OCI-LY1 (cell line): Measurements from ENCODE around the gene AGK.

Experiments
- H2AFZ ChIP-seq: fragments of 200-600 bp; sonication (generic), shearing (Covaris generic); 2 replicates; pipeline ENCODE4 v1.6.0; 2014; ENCODE audit warnings: antibody characterized with exemption, mild to moderate bottlenecking, low read length
- H3F3A ChIP-seq: fragments of 200-600 bp; sonication (generic), shearing (Covaris generic); 2 replicates; pipeline ENCODE4 v1.6.0; 2014; ENCODE audit warnings: mild to moderate bottlenecking, antibody characterized with exemption, low read length, moderate library complexity; ENCODE audit not compliant: insufficient read depth
- H3K27ac ChIP-seq: fragments of 200-600 bp; sonication (generic); 2 replicates; pipeline ENCODE4 v1.5.1; 2014; ENCODE audit warnings: low read length, mixed run types, mild to moderate bottlenecking, low read depth; ENCODE audit not compliant: poor library complexity, severe bottlenecking
- H3K27me3 ChIP-seq: fragments of 200-600 bp; sonication (generic); 2 replicates; pipeline ENCODE4 v1.6.0; 2014; ENCODE audit warnings: antibody characterized with exemption, mild to moderate bottlenecking, low read length, moderate library complexity; ENCODE audit not compliant: insufficient read depth
- H3K36me3 ChIP-seq: fragments of 200-600 bp; sonication (generic); 2 replicates; pipeline ENCODE4 v1.6.1; 2014; ENCODE audit warnings: mild to moderate bottlenecking, antibody characterized with exemption, low read length, moderate library complexity, mixed read lengths; ENCODE audit not compliant: insufficient read depth
- H3K4me1 ChIP-seq: fragments of 200-600 bp; sonication (generic); 2 replicates; pipeline ENCODE4 v1.5.1; 2014; ENCODE audit warnings: mild to moderate bottlenecking, low read length, moderate library complexity; ENCODE audit not compliant: insufficient read depth, severe bottlenecking
- H3K4me2 ChIP-seq: fragments of 200-600 bp; sonication (generic), shearing (Covaris generic); 2 replicates; pipeline ENCODE4 v1.6.1; 2014; ENCODE audit warnings: low read length
- H3K4me3 ChIP-seq: fragments of 200-600 bp; sonication (generic); 2 replicates; pipeline ENCODE4 v1.5.1; 2014; ENCODE audit warnings: low read length, low read depth, mild to moderate bottlenecking, mixed read lengths; ENCODE audit not compliant: poor library complexity, severe bottlenecking
- H3K79me2 ChIP-seq: fragments of 200-600 bp; shearing (Covaris generic); 2 replicates; pipeline ENCODE4 v1.6.1; 2016; ENCODE audit warnings: mixed run types, low read length, mixed read lengths; ENCODE audit not compliant: insufficient read depth
- H3K9ac ChIP-seq: fragments of 200-600 bp; sonication (generic), shearing (Covaris generic); 2 replicates; pipeline ENCODE4 v1.6.1; 2014; ENCODE audit warnings: mild to moderate bottlenecking, low read length, mixed read lengths
- H3K9me2 ChIP-seq: fragments of 200-600 bp; sonication (generic), shearing (Covaris generic); 2 replicates; pipeline ENCODE4 v1.6.1; 2014; ENCODE audit warnings: low read depth, mild to moderate bottlenecking, low read length, mixed read lengths
- H3K9me3 ChIP-seq: fragments of 200-600 bp; shearing (Covaris generic); 2 replicates; pipeline ENCODE4 v1.6.1; 2014; ENCODE audit warnings: low read length, mixed read lengths
- H4K20me1 ChIP-seq: fragments of 200-600 bp; sonication (generic), shearing (Covaris generic); 2 replicates; pipeline ENCODE4 v1.6.0; 2016; ENCODE audit warnings: mild to moderate bottlenecking, low read length; ENCODE audit not compliant: insufficient read depth
- CTCF ChIP-seq: fragments of 200-600 bp; sonication (generic), shearing (Covaris generic); IDR thresholded peaks from 2 replicates; pipeline ENCODE4 v1.5.1; 2017; ENCODE audit warnings: mild to moderate bottlenecking, antibody characterized with exemption, low read length, moderate library complexity, mixed read lengths
- EZH2 ChIP-seq: fragments of 200-600 bp; sonication (generic), shearing (Covaris generic); IDR thresholded peaks from 2 replicates; pipeline ENCODE4 v1.8.0; 2017; ENCODE audit warnings: borderline replicate concordance, mixed run types, mild to moderate bottlenecking, antibody characterized with exemption, low read length, moderate library complexity, mixed read lengths

AGK gene

DNA sequence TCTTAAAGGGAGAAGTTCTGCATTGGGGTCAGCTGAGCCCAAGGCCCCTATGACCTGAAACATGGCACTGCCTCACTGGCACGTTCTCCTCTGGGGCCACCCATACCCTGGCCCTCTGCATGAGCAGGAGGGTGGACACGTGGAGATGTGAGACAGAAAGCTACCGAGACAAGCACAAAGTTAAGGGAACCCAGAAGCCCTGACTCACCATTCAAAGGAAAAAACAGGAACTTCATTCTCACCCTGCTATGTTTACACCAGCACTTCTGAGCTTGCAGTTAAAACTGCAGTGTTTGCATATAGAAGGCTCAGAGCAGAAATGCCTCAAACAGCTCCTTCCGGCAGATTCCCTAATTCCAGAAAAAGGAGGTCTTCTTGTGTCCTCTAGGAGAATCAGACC, 109.0 kb downstream of the AGK start:
- Histone ChIP-seq H3F3A (no peaks in the 10 kb centered on the region), H3K9ac (no peak overlapping the region), H3K79me2 (no peaks in the 10 kb centered on the region), H3K27ac (no peak overlapping the region), H3K4me3 (no peak overlapping the region), H3K36me3 (peaks cover 3% of the 10 kb centered on the region; the same call in 1 of the 2 replicates), H4K20me1 (no peaks in the 10 kb centered on the region), H3K9me3 (no peaks in the 10 kb centered on the region), H3K27me3 (no peaks in the 10 kb centered on the region), H3K4me1 (peaks cover 7% of the 10 kb centered on the region), H3K4me2 (no peak overlapping the region), H3K9me2 (no peaks in the 10 kb centered on the region), H2AFZ (no peak overlapping the region)
- no peak for TF ChIP-seq CTCF

GRCh38 chr7:141663081-141663849, 112.1 kb downstream of the AGK start:
- no peaks in the 10 kb centered on the region for H3K79me2 ChIP-seq
- H2AFZ ChIP-seq = no peak overlapping the region
- no peaks in the 10 kb centered on the region for H3K27me3 ChIP-seq
- no peak overlapping the region for H3K4me3 ChIP-seq
- TF ChIP-seq CTCF = no peak
- no peaks in the 10 kb centered on the region for H4K20me1 ChIP-seq
- no peak overlapping the region for H3K4me2 ChIP-seq
- no peaks in the 10 kb centered on the region for H3K36me3 ChIP-seq
- no peaks in the 10 kb centered on the region for H3F3A ChIP-seq
- H3K4me1 ChIP-seq = peaks cover 7% of the 10 kb centered on the region
- H3K27ac ChIP-seq = no peak overlapping the region
- H3K9ac ChIP-seq = no peak overlapping the region
- no peaks in the 10 kb centered on the region for H3K9me2 ChIP-seq
- H3K9me3 ChIP-seq = no peaks in the 10 kb centered on the region

- TF ChIP-seq CTCF (no peak), EZH2 (no peak)
- H3K9me3 ChIP-seq = no peaks in the 10 kb centered on the region
- peaks cover 7% of the 10 kb centered on the region for H3K4me1 ChIP-seq
- no peaks in the 10 kb centered on the region for H3F3A ChIP-seq
- no peaks in the 10 kb centered on the region for H3K79me2 ChIP-seq
- H3K9ac ChIP-seq = no peak overlapping the region
- H4K20me1 ChIP-seq = no peaks in the 10 kb centered on the region
- H3K36me3 ChIP-seq = no peaks in the 10 kb centered on the region
- no peaks in the 10 kb centered on the region for H3K27me3 ChIP-seq
- H3K4me3 ChIP-seq = no peak overlapping the region
- H3K9me2 ChIP-seq = no peaks in the 10 kb centered on the region
- H3K27ac ChIP-seq = no peak overlapping the region
- H3K4me2 ChIP-seq = no peak overlapping the region
- no peak overlapping the region for H2AFZ ChIP-seq
Observed at GRCh38 chr7:141664450-141664849, 113.2 kb downstream of the AGK start.
